ENCODE data around the gene PRSS3. TPM values are rescaled to one million over a fixed set of nuclear protein-coding genes. Genes with fewer than 3 reads are reported as not detected.
"Not testable (repeated sequence)": the region's sequence is repeated elsewhere in the genome, so short reads cannot be mapped to it uniquely, and the experiment has no call there.

Gene PRSS3
- total and polyA plus RNA-seq, 10 of the 15 experiments (the other 5 are each of a cell fraction or from before 2014, with no cell fraction given), result 0.54 TPM; not detected in 9

- no peak overlapping the region for H2AFZ ChIP-seq (ENCODE audit: control insufficient read depth, low read depth, low read length)
Observed at GRCh38 chr9:33791117-33791516, 4.2 kb upstream of the PRSS3 start.

GRCh38 chr9:33793496-33793895, 1.9 kb upstream of the PRSS3 start:
- BruUV-seq (replicated peaks); H3K4me1 ChIP-seq (ENCODE audit: control insufficient read depth, insufficient read depth, low read length); FAIRE-seq; DNase-seq (ENCODE audit: low read depth, low spot score); ATAC-seq; intact Hi-C loops (cut with micrococcal nuclease; ENCODE audit: unreplicated experiment); H3K27ac ChIP-seq (ENCODE audit: control insufficient read depth, insufficient read depth); H3K36me3 ChIP-seq (ENCODE audit: control insufficient read depth in 2 of 2, insufficient read depth in 2 of 2, low read length in 1 of 2); in situ Hi-C loops (cut with MboI); H2AFZ ChIP-seq (ENCODE audit: control insufficient read depth, low read depth, low read length); CTCF ChIA-PET; H3K9me3 ChIP-seq (replicated peaks; ENCODE audit: control insufficient read depth, insufficient read depth, low read length); H3K79me2 ChIP-seq (ENCODE audit: control insufficient read depth, insufficient read depth, low read length); SMC1A ChIA-PET (ENCODE audit: uncharacterized antibody, unreplicated experiment); H3K27me3 ChIP-seq (replicated peaks in 1 of 2; ENCODE audit: control insufficient read depth in 2 of 2, insufficient read depth in 2 of 2, low read length in 1 of 2); H3K4me3 ChIP-seq; POLR2A ChIA-PET; H4K20me1 ChIP-seq (ENCODE audit: control insufficient read depth, insufficient read depth); H3K4me2 ChIP-seq (ENCODE audit: control insufficient read depth, insufficient read depth); RAD21 ChIA-PET (ENCODE audit: unreplicated experiment); H3K9ac ChIP-seq (ENCODE audit: control insufficient read depth, insufficient read depth, low read length): not testable (repeated sequence)
- WGBS (ENCODE audit: insufficient coverage, insufficient replicate concordance, low lambda C conversion rate, missing lambda C conversion rate), result 29% methylated on average over 1 of the region's 1 CpG

More at GRCh38 chr9:33791117-33791516, 4.2 kb upstream of the PRSS3 start:
- Histone ChIP-seq H3K36me3 (ENCODE audit: control insufficient read depth in 2 of 2, insufficient read depth in 2 of 2, low read length in 1 of 2) (no peaks in the 10 kb centered on the region), H3K4me2 (ENCODE audit: control insufficient read depth, insufficient read depth) (no peak overlapping the region), H3K4me3 (no peak overlapping the region), H3K27ac (ENCODE audit: control insufficient read depth, insufficient read depth) (no peak overlapping the region), H3K27me3 (replicated peaks in 1 of 2; ENCODE audit: control insufficient read depth in 2 of 2, insufficient read depth in 2 of 2, low read length in 1 of 2) (no peaks in the 10 kb centered on the region), H3K9ac (ENCODE audit: control insufficient read depth, insufficient read depth, low read length) (no peak overlapping the region), H3K9me3 (replicated peaks; ENCODE audit: control insufficient read depth, insufficient read depth, low read length) (no peaks in the 10 kb centered on the region), H4K20me1 (ENCODE audit: control insufficient read depth, insufficient read depth) (no peaks in the 10 kb centered on the region), H3K79me2 (ENCODE audit: control insufficient read depth, insufficient read depth, low read length) (no peaks in the 10 kb centered on the region), H3K4me1 (ENCODE audit: control insufficient read depth, insufficient read depth, low read length) (no peaks in the 10 kb centered on the region)
- FAIRE-seq, result no peak
- ATAC-seq, result no peak
- RAD21 ChIA-PET (ENCODE audit: unreplicated experiment), result no interaction called here
- BruUV-seq (replicated peaks), result no TSS peak
- intact Hi-C loops (cut with micrococcal nuclease; ENCODE audit: unreplicated experiment), result no loop called here
- no peak for TF ChIP-seq EED (IDR thresholded peaks at IDR 0.05; ENCODE audit: low read depth)
- in situ Hi-C loops (cut with MboI), result no loop called here
- DNase-seq (ENCODE audit: low read depth, low spot score), result no peak
- CTCF ChIA-PET, result interaction anchor here (1.1 to 2.3 kb wide), 3 partner anchors 12 to 45 kb away, joined by 3 to 10 read pairs (median 4); no protein-coding TSS in a partner anchor
- POLR2A ChIA-PET, result no interaction called here
- 4% methylated on average over 2 of the region's 2 CpGs for WGBS (ENCODE audit: insufficient coverage, insufficient replicate concordance, low lambda C conversion rate, missing lambda C conversion rate)
- SMC1A ChIA-PET (ENCODE audit: uncharacterized antibody, unreplicated experiment), result interaction anchor here (1.1 kb wide), 1 partner anchor 46 kb away, joined by 3 read pairs; no protein-coding TSS in a partner anchor

Data from GM12878 (cell line).